ENCODE measurements around the gene SEC14L1.
"Not testable (repeated sequence)": the region's sequence is repeated elsewhere in the genome, so short reads cannot be mapped to it uniquely, and the experiment has no call there.

Gene SEC14L1

DNA sequence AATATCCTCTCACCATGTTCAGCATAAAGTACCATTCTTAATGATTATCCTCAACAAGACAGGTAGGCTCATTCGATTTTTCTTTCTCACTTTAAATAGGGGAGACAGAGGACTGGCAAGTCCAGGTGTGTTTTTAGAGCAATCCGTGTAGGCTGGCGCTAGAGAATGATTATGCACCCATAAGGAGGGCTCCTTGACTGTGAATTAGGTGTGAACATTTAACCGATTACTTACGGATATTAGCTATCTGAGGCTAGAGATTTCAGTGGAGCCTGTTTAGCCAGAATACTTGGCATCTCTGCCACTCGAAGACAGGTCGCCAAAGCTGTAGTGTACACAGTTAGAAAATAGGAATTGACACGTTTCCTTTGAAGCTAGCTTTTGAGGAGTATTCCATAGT lies 1.9 kb downstream of the SEC14L1 start:
- DNase-seq: no peak

DNA sequence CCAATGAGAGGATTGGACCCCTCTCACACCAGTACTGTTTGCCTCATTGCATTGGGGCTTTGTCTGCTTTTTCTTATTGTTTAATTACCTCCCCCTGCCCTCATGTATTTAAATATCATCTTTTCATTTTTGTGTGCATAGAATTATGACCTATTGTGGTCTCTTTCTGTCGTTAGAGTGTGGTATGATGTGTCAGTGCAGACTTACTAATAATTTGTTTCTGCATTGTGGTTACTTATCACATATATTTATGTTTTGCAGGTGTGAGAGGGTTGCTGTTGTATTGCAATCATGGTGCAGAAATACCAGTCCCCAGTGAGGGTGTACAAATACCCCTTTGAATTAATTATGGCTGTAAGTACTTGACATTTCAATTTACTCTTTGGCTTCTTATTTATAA lies 2.5 kb downstream of the SEC14L1 start:
- no peak for DNase-seq

DNA sequence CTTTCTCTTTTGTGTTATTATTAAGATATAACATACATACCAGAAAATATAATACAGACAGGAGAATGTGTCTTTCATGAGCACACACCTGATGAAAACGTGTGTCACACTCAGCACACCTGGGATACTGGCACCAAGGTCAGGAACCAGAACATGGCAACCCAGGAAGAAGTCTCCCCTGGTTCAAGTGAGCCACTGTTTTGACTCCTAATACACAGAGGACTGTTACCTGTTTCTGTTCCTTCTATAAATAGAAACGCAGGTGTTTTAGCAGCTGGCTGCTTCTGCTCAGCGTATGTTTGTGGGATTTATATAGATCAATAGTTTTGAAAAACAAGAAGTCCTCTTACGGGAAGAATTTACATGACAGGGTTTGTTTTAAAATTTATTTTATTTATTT lies 3.5 kb downstream of the SEC14L1 start:
- DNase-seq: no peak

DNA sequence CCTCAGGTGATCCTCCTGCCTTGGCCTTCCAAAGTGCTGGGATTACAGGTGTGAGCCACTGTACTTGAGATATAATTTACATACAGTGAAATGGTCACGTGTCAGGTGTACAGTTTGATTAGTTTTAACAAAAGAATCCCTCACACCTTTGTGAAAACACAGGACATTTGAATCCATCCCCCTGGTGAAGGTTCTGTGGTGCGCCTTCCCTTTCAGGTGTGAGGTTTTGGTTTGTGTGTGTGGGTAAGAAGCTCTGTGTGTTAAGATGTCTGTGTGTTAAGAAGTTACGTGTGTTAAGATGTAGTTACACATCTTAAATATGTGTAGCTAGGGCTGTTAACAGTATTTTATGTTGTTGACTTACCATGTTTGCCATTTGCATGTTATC lies 4.4 kb downstream of the SEC14L1 start:
- no peak for DNase-seq

DNA sequence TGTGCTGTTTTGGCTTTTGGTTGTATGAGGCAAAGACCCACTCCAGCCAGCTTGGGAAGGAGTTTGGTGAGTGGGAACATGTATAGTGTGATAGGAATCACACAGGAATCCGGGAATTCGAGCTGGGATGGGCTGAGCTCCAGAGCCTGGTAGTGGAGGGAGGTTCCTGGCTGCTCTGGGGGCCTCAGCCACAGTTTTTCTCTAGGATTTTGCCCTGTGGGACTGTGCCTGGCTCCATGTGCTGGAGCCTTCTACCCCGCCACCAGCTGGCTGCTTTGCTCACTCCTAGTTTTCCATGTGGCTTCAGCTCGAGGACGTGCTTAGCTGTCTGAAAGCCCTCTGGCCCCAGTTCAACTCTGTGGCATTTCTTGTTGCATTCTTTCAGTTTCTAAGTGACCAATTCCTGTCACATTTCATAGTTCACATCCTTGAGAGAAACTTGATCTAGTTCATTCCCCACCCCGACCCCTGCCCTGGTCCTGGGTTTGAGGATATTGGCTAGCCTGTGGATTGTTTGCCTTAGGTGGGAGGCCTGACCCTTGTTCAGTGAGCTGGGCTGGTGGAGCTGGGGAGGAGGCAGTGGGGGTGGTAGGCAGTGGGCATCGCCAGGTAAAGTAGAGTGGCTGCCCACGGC lies 5.0 kb downstream of the SEC14L1 start:
- DNase-seq: no peak

DNA sequence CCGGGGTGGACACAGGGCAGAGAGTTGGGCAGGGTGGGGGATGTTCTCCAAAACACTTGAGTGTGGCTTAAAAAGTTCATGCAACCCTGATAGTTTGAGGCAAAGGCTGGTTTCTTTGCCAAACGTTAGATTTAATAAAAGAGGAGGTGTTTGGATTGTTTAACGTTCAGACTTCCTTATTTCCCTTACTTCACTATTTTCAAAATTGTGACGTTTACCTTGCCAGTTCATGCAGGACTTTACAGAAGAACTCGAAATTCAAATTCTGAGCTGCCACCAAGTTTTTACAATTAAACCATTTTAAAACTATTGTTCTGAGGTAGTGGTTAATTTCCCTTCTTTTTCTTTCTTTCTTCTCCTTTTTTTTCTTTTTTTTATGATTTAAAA lies 5.5 kb downstream of the SEC14L1 start:
- no peak for DNase-seq

DNA sequence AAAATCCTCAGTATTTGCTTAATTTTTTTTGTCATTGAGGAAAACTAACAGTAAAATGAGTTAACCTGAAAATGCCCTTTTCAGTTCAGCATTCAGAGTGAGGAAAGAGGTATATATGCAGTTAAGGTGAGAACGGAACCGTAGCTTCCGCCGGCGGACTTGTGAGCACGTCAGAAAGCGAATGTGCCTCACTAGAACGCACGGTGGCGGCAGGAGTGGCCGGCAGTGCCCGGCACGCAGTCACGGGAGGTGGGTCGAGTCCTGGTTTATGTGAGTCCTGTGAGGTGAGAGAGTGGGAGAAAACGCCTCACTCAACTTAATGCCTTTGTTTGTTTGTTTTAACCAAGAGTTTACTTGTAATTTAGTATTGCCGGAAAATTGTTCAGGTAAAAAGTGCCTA lies 6.1 kb downstream of the SEC14L1 start:
- no peak for DNase-seq

DNA sequence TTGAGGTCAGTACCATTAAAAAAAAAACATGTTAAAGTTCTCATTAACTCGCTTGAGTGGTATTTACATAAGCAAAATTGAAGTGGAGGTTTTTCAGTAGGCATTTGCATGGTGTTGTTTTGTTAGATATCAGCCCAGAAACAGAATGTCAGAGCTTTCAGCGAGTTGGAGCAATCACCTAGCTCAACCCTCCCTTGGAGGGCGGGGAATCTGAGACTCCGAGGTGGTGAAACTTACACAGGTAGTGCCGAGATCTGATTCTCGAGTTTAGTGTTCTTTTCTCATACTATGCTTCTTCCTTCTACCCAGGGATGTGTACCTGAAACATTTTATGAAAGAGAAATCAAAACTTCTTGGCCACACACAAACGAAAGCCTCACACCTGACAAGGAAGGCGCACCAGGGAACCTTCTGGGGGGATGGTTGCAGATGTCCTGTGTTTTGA lies 6.6 kb downstream of the SEC14L1 start:
- no peak for DNase-seq

DNA sequence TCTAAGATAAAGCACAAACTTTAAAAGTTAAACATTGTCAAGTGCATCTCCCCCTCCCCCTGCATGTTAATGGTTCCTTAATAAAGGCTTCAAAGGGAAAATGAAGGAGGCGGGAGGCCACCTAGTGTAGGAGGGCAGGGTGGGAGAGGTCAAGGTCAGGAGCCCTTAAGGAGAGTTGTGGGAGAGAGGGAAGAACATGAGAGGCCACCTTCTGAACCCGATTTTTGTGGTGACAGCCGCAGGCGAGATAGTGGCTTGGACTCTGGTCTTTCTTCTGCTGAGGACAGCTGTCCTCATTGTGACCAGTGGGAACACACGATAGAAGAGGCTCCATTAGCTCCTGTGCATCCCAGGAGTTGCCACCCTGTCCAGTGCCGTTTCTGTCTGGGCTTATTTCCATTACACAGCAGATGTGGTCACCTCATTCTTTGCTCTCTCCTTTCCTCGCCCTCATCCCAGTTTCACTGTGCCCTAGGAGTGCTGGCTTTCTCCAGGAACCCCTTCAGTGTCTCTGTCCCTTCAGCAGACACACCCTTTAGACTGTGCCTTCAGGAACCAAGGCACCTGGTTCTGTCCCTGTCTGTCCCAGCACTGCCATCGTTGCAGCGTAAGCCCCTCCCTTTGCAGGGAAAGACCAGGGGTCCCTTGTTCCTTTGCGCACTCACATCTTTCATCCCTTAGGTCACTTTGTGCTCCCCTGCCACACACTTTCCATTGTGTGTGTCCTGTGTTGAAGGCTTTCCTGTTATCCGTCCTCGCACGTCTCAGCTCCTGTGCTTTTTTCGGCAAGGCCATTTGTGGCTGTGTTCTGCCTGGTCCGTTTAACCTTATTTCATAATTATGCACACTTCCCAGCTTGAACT lies 7.5 kb downstream of the SEC14L1 start:
- DNase-seq: no peak

DNA sequence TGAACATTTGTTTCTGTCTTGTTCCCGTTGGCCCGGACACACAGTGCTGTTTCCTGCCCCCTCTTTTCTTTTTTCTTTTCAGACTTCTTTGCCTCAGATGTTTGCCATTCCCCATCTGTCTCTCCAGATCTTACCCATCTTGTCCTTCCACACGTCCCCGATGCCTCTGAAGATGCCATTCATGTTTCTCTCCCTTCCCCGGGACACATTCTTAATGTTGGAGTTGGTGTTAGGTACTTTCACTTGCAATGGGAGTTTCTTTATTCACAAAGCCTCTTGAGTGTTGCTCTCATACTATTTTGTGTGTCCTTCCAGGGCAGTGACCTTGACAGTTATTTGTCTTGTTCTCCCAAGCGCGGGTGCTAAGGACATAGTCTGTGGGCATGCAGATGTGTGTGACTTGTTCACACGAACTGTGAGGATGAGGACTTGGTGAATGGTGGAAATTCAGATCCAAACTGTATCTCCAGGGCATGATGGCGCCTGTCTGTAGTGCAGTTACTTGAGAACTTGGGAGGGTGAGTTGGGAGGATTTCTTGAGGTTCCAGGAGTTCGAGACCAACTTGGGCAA lies 8.3 kb downstream of the SEC14L1 start:
- DNase-seq: no peak

DNA sequence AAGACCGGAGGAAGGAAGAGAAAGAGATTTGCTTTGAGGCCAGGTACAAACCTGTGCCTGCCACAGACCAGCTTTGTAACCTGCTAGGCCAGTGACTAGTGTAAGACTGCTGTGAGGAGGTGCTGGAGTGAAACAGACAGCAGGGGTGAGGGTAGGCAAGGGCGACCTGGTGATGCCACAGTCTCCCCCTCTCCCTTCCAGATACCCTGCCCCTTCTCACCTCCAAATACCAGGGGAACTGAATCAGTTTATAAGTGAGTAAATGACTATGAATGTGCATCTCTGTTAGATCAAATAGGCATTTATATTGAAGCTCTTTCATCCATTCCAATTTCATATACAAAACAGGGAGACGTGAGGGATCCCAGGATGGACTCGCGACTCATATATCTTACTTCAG lies 9.4 kb downstream of the SEC14L1 start:
- DNase-seq: no peak

DNA sequence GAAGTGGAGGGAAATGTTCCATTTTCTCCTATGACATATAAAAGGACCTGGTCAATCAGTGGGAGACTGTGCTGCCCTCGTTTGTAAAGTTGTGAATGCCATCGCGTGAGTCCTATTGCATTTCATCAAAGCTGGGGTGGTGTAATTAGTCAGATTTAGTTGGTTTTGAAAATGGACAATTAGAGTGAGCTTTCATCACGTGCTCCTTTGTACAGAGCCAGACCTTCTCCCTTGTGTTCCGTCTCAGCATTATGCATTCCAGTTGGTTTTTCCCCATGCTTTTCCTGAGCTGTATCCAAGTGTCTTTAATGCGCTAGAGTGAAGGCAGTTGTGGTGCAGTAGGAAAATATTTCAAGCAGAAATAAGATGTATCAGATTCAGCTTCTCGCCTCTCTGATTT lies 10.4 kb downstream of the SEC14L1 start:
- DNase-seq: no peak

DNA sequence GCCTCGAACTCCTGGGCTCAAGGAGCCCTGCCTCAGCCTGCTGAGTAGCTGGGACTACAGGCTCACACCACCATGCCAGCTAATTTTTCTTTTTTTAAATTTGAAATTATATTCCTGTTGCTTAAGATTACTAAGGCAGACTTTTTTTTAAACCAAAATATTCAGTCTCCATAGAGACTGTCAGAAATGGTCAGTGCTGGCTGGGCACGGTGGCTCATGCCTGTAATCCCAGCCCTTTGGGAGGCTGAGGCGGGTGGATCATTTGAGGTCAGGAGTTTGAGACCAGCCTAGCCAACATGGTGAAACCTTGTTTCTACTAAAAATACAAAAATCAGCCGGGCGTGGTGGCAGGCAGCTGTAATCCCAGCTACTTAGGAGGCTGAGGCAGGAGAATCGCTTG lies 11.3 kb downstream of the SEC14L1 start:
- not testable (repeated sequence) for DNase-seq

DNA sequence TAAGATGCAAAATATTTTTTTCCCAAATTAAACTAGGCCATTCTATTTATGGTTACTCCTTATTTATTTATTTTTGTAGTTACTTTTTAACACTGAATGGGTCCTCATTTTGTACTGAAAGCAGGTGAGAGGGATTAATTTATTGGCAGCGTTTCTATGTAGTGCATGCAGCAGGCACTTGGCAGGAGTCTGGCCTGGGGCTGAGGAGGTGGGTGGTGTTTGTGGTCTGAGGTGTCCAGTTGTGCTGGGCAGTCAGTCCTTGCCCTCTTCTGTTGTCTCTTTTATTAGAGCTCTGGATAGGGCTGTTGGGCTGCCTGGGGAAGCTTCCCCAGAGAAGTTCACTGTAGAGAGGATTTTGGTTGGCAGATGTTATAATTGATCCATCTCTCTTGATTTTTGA lies 12.7 kb downstream of the SEC14L1 start:
- DNase-seq: no peak

DNA sequence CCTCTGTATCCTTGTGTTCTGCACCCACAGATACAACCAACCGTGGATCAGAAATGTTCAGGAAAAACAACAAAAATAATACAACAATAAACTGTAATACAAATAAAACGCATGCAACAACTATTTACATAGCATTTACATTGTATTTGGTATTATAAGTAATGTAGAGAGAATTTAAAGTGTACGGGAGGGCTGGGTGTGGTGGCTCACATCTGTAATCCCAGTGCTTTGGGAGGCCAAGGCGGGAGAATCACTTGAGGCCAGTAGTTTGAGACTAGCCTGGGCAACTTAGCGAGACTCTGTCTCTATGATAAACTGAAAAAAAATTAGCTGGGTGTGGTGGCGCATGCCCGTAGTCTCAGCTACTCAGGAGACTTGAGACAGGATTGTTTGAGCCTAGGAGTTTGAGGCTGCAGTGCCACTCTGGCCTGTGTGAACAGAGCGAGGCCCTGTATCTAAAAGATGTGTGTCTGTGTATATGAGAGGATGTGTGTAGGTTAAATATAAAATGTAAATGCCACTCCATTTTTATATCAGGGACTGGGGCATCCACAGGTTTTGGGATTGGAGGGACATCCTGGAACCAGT lies 13.3 kb downstream of the SEC14L1 start:
- no peak for DNase-seq

DNA sequence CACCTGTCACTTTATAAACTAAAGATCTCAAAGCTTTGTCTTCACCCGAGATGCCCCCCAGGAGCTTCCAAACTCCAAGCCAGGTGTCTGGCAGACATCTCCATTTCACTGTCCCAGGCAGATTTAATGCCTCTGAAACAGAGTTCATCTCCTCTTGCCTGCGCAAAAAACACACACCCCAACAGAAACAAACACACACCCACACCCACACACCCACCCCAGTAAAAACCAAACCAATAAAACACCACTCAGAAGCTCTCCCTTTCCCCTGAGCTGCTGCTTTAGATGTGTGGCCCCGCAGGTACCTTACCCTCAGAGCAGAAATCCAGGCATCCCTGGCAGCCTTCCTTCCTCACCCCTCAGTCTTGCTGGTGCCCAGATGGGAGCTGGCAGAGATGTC lies 14.4 kb downstream of the SEC14L1 start:
- DNase-seq: no peak

DNA sequence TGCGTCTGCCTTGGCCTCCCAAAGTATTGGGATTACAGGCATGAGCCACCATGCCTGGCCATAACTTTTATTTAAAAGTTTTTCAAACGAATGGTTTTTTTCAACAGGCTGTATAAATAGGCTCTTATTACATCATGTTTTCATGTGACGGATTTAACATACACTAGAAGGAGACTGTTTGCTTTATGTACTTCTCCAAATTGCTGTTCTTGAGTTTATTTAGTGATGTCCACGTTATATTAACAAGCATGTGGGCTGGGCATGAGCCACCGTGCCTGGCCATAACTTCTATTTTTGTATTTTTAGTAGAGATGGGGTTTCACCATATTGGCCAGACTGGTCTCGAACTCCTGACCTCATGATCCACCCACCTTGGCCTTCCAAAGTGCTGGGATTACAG lies 17.0 kb downstream of the SEC14L1 start:
- not testable (repeated sequence) for DNase-seq

DNA sequence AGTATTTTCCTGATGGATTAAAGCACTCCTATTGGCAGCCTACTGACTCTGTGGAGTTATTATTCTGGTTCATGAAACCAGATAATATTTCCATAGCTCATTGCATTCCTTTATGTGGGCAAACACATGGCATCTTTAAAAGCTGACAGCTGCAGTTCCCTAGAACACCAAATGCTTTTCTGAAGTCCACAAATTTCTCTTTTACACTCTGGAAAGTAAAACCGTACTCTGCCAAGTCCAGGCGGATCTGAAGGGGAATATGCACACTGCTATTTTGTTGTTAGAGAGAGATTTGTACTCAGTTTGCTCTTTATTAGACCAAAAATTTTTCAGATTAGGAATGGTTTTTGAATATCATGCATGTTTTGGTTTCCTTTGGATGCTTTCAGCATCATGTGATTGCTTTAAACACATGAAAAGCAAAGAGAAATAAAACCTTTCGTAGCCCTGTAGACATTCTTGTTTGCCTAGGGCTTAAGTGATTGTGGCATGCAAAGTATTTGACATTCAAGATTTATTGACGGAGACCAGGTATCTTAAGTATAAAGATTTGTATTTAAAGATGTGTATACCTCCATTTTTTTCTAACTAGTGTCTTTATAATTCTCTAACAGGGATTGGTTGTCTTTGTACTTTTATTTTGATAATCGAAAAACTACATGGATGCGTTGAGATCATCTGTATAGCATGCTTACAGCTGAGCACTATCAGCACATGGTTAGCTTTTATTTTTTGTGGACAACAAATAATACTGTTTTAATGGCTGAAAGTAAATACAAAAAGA lies 19.5 kb downstream of the SEC14L1 start:
- no peak for DNase-seq

DNA sequence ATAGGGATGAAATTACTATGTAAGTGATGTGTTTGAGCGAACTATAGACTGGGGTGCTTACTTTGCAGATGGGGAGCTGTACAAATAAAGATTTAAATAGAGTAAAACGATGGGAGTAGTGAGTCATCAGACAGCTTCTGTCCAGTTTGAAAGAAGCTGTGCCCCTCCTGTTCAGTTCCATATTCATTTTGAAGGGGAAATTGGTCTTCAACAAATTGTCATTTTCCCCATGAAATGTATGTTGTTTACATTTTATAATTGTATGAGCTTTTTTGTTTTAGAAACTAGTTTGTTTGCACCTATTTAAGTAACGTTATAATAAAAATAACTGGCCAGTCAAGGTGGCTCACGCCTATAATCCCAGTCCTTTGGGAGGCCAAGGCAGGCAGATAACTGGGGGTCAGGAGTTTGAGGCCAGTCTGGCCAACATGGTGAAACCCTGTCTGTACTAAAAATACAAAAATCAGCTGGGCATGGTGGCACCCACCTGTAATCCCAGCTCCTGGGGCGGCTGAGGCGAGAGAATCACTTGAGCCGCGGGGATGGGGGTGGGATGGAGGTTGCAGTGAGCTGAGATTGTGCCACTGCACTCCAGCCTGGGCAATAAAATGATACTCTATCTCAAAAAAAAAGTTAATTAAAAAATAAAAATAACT lies 20.2 kb downstream of the SEC14L1 start:
- no peak for DNase-seq

DNA sequence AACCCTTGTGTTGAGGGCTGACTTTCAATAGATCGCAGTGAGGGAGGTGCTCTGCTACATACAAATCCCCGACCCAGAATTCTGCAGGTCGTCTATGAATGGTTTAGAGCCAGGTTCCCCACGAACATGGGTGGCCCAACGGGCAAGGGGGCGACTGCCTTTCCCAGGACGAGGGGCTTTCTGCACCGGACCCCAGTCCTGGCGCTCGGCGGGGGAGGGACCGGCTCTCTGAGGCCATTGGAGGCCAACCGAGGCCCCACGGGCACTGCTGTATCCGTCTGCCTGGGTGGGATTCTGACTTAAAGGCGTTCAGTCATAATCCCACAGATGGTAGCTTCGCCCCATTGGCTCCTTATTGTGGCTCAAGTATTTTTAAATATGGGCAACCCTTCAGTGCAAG lies 21.2 kb downstream of the SEC14L1 start:
- DNase-seq: no peak

DNA sequence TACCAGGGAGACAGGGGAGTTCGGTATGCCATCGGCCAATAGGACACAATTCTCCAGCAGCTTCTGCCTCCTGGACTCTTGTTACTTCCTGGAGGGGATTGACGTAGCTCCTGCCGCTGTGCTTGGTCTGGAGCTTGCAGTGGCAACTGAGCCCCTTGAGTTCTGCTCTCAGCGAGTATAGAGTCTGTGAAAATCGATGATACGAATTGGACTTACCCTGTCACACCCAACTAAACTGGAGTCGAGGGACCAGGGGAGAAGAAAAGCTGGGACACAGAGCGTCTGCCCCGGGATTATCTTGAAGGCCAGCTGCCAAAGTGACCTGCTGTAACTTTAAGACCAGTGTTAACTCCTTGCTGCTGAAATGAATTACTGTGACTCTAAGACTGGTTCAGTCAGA lies 22.2 kb downstream of the SEC14L1 start:
- no peak for DNase-seq

DNA sequence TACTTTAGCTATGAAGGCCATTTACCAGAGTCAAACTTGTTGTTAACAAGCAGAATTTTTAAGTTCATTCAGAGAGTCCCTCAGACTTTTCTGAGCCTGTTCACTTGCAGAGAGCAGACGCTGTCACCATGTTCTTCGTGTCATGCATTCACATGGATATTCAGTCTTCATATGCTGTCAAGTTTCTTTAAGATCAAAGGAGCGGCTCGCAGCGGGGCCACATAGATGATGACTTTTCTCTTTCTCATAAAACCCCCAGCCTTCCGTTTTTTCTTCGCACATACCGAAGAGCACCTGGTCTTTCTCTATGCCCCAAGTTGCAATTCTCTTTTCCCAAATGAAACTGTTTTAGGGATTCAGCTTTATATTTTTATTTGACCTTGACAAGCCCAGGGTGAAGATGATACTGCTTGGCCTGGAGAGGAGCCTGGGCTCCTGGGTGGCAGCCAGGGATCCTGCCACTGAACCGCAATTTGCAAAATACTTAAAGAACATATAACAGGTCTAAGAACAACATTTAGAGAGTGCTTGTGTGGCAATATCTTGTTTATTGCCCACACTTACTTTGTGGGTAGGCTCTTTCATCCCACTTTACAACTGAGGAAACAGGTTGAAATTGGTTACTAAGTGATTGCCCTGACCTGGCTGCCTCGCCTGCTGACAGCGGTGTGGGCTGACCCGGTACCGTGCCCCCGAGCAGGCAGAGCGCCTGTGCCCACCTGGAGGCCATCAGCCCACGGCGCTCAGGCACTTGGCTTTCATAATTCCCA lies 22.9 kb downstream of the SEC14L1 start:
- no peak for DNase-seq

Measured in stimulated activated naive CD4-positive, alpha-beta T cell treated with Interleukin-2 at 50 U/mL for 16 hours (primary cell).